K562 (cell line): Measurements from ENCODE around the gene LECT2. TPM values are rescaled to one million over a fixed set of nuclear protein-coding genes. Genes with fewer than 3 reads are reported as not detected.

ENCODE experiments used
- ATAC-seq: fragments of 200-7000 bp; cut with Tn5 transposase; 3 replicates; pipeline ENCODE4 v1.9.1; 2020; ENCODE audit warnings: moderate library complexity
- BruUV-seq: library from RNA; stranded (reverse); fragments of 400-500 nt; replicated peaks from 2 replicates; lab custom pipeline; 2021; lab: Mats Ljungman, UMichigan
- CTCF ChIA-PET: fragments of 300-600 bp; formaldehyde crosslinking; extraction: SDS; loops from one replicate; lab custom pipeline; 2021; ENCODE audit warnings: low intra/inter-chr PET ratio; lab: Yijun Ruan, JAX
- POLR2A ChIA-PET: fragments of 300-600, 350-650 bp; sonication (Branson Sonifier 250); formaldehyde crosslinking; extraction: SDS; loops from one replicate; lab custom pipeline; 2021; ENCODE audit warnings: antibody characterized with exemption, inconsistent platforms; lab: Yijun Ruan, JAX
- DNase-seq, 4 experiments: peaks; one replicate each; pipeline versions ENCODE4 v3.0.0 to v3.0.0-alpha.2; 2011 to 2018; ENCODE audit warnings: low spot score in 3 of 4, mixed read lengths in 3 of 4; ENCODE audit errors: extremely low read depth in 1 of 4
- FAIRE-seq: peaks from 2 replicates; lab custom pipeline; 2011; peaks lifted over from hg19 to GRCh38; lab: Jason Lieb, UNC
- H2AFZ ChIP-seq: 2 replicates; pipeline ENCODE4 v1.6.0; 2011; ENCODE audit warnings: low read depth, low read length, control low read depth, inconsistent platforms
- H3K27ac ChIP-seq: fragments of 200-600 bp; 3 replicates; pipeline ENCODE4 v1.8.0; 2011; ENCODE audit warnings: low read depth, mild to moderate bottlenecking, control low read depth, inconsistent platforms, low read length, moderate library complexity, mixed read lengths; ENCODE audit errors: extremely low read depth
- H3K27me3 ChIP-seq, 2 experiments: fragments of 300-600 bp in 1 of 2; 2 replicates in 1 of 2; 3 replicates in 1 of 2; pipeline versions ENCODE4 v1.6.0 to v1.8.0; 2011; ENCODE audit warnings: inconsistent platforms in 2 of 2, low read length in 2 of 2, mild to moderate bottlenecking in 1 of 2, mixed read lengths in 1 of 2, moderate library complexity in 1 of 2; ENCODE audit not compliant: control insufficient read depth in 2 of 2, insufficient read depth in 2 of 2
- H3K36me3 ChIP-seq: fragments of 300-600 bp; 3 replicates; pipeline ENCODE4 v1.8.0; 2011; ENCODE audit warnings: mild to moderate bottlenecking, low read length, inconsistent platforms; ENCODE audit not compliant: control insufficient read depth, insufficient read depth
- H3K4me1 ChIP-seq, 2 experiments: fragments of 200-600 bp in 1 of 2; replicated peaks in 1 of 2; 2 replicates in 1 of 2; 3 replicates in 1 of 2; pipeline versions ENCODE4 v1.5.1 to v1.8.0; 2011; ENCODE audit warnings: inconsistent platforms in 2 of 2, low read length in 2 of 2, mild to moderate bottlenecking in 1 of 2, mixed read lengths in 1 of 2, moderate library complexity in 1 of 2; ENCODE audit not compliant: control insufficient read depth in 2 of 2, insufficient read depth in 2 of 2
- H3K4me2 ChIP-seq: 2 replicates; pipeline ENCODE4 v1.6.1; 2011; ENCODE audit warnings: low read length, control low read depth, inconsistent platforms, mixed read lengths; ENCODE audit not compliant: insufficient read depth
- H3K4me3 ChIP-seq: fragments of 200-600 bp; sonication (generic), shearing (Covaris generic); 2 replicates; pipeline ENCODE4 v1.5.1; 2016; ENCODE audit warnings: control low read depth, inconsistent platforms
- H3K79me2 ChIP-seq: fragments of 200-600 bp; 3 replicates; pipeline ENCODE4 v1.8.0; 2011; ENCODE audit warnings: low read length, inconsistent platforms; ENCODE audit not compliant: control insufficient read depth, insufficient read depth
- H3K9ac ChIP-seq, 2 experiments: 2 replicates each; pipeline versions ENCODE4 v1.6.0 to v1.6.1; 2011; ENCODE audit warnings: low read depth in 2 of 2, low read length in 2 of 2, control low read depth in 1 of 2, inconsistent platforms in 1 of 2, mild to moderate bottlenecking in 1 of 2, mixed read lengths in 1 of 2; ENCODE audit not compliant: insufficient read depth in 1 of 2
- H3K9me1 ChIP-seq: one replicate; pipeline ENCODE4 v1.6.0; 2011; ENCODE audit warnings: inconsistent platforms, mild to moderate bottlenecking, low read length, moderate library complexity; ENCODE audit not compliant: control insufficient read depth, insufficient read depth
- H3K9me3 ChIP-seq: replicated peaks from 2 replicates; pipeline ENCODE4 v1.5.1; 2011; ENCODE audit warnings: low read depth, low read length, inconsistent platforms; ENCODE audit not compliant: control insufficient read depth, insufficient read depth
- H4K20me1 ChIP-seq: replicated peaks from 2 replicates; pipeline ENCODE4 v1.6.1; 2011; ENCODE audit warnings: low read length, inconsistent platforms, mixed read lengths; ENCODE audit not compliant: control insufficient read depth, insufficient read depth
- DMBX1 ChIP-seq: fragments of 250-450 bp; sonication (Bioruptor Pico); IDR thresholded peaks from 2 replicates; pipeline ENCODE4 v1.8.0; 2022; ENCODE audit warnings: inconsistent platforms, mild to moderate bottlenecking, moderate library complexity, borderline replicate concordance
- FOS ChIP-seq: IDR thresholded peaks from 3 replicates; pipeline ENCODE4 v1.6.1; 2011; ENCODE audit not compliant: insufficient read length; ENCODE audit errors: extremely low read depth
- IRF2 ChIP-seq: sonication (generic); formaldehyde crosslinking; IDR thresholded peaks from 2 replicates; pipeline ENCODE4 v1.8.1; 2022; ENCODE audit warnings: mild to moderate bottlenecking, missing genetic modification reagents
- NUFIP1 ChIP-seq: fragments of 450-650 bp; IDR thresholded peaks from 2 replicates; pipeline ENCODE4 v1.6.1; 2018; ENCODE audit not compliant: partially characterized antibody
- ZNF232 ChIP-seq: sonication (generic); formaldehyde crosslinking; IDR thresholded peaks from 2 replicates; pipeline ENCODE4 v1.8.0; 2022; ENCODE audit warnings: mild to moderate bottlenecking, missing genetic modification reagents
- ZNF57 ChIP-seq: fragments of 450-650 bp; formaldehyde crosslinking; IDR thresholded peaks from 2 replicates; pipeline ENCODE4 v1.4.0; 2020; ENCODE audit warnings: mild to moderate bottlenecking, moderate library complexity
- WGBS: fragments of 100-300 bp; shearing (Covaris generic); methylation state at CpG from one replicate; pipeline ENCODE4 v1.1.6; 2016; ENCODE audit warnings: low coverage, mixed read lengths; ENCODE audit not compliant: insufficient coverage; ENCODE audit errors: missing lambda C conversion rate; 5-methylcytosine and 5-hydroxymethylcytosine counted together
- in situ Hi-C: fragments of 300-500 bp; cut with MboI; formaldehyde crosslinking; loops from 4 replicates; pipeline ENCODE4 v1.15.0; 2018; ENCODE audit warnings: inconsistent platforms, mixed read lengths
- intact Hi-C: fragments of 100-400 bp; cut with micrococcal nuclease; formaldehyde crosslinking; loops from 2 replicates; pipeline ENCODE4 v1.14.2; 2022
- polyA plus RNA-seq, 8 experiments: library from polyadenylated mRNA; depleted of rRNA in 4 of 8; stranded (reverse) in 5 of 8; unstranded in 3 of 8; fragments of >200 nt; fragmentation: Nextera tagmentation in 2 of 8; fragmentation: Illumina TruSeq in 1 of 8; extraction: Ambion mirVana in 2 of 8; extraction: Trizol in 1 of 8; gene quantifications; 2 replicates each; pipeline versions ENCODE4 v1.2.1 to v1.2.3, GENCODE V29; 2011 to 2014; ENCODE audit warnings: inconsistent platforms in 1 of 8, missing spikeins in 1 of 8
- total RNA-seq, 7 experiments: library from RNA; depleted of rRNA in 6 of 7; stranded (reverse); fragments of >200 nt in 6 of 7; fragmentation: Illumina TruSeq in 2 of 7; extraction: Trizol in 2 of 7; gene quantifications; 2 replicates each; pipeline versions ENCODE4 v1.2.1 to v1.2.3, GENCODE V29; 2011 to 2021; ENCODE audit warnings: low replicate concordance in 1 of 7
- TF ChIP-seq, protein P1 (sequence below): fragments of 250-450 bp; sonication (Bioruptor Pico); IDR thresholded peaks from 2 replicates; pipeline ENCODE4 v1.5.0; 2020; ENCODE audit warnings: mild to moderate bottlenecking, borderline replicate concordance
- TF ChIP-seq, protein P2 (sequence below): sonication (generic); formaldehyde crosslinking; IDR thresholded peaks from 2 replicates; pipeline ENCODE4 v1.8.0; 2022; ENCODE audit warnings: missing genetic modification reagents, mild to moderate bottlenecking, borderline replicate concordance

The LECT2 gene
- total and polyA plus RNA-seq, 9 of the 15 experiments (the other 6 are each of a cell fraction or from before 2014, with no cell fraction given) = not detected

DNA sequence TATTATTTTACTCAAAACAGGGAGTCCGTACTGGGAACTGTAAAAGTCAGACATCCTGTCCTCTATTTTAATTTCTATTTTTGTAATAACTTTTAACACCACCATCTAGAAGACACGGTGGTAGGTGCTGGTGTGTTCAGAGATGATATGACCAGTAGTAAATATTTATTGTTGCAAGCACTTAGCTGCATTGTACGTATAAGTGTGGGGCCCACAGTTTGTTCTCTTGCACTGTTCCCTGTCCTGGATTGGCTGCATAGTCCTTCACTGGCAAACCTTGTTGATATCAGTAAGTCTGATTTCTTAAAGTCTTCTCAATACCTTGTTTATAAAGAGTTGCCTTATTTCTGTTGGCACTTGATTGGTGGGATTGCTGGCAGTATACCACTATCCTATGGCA, 34.6 kb downstream of the LECT2 start (continued):
- TF ChIP-seq, protein P1, sequence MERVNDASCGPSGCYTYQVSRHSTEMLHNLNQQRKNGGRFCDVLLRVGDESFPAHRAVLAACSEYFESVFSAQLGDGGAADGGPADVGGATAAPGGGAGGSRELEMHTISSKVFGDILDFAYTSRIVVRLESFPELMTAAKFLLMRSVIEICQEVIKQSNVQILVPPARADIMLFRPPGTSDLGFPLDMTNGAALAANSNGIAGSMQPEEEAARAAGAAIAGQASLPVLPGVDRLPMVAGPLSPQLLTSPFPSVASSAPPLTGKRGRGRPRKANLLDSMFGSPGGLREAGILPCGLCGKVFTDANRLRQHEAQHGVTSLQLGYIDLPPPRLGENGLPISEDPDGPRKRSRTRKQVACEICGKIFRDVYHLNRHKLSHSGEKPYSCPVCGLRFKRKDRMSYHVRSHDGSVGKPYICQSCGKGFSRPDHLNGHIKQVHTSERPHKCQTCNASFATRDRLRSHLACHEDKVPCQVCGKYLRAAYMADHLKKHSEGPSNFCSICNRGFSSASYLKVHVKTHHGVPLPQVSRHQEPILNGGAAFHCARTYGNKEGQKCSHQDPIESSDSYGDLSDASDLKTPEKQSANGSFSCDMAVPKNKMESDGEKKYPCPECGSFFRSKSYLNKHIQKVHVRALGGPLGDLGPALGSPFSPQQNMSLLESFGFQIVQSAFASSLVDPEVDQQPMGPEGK (CRISPR knock-in tag) = no peak
- TF ChIP-seq ZNF232 (CRISPR knock-in tag) (no peak), FOS (no peak), IRF2 (CRISPR knock-in tag) (no peak), ZNF57 (CRISPR knock-in tag) (no peak), DMBX1 (CRISPR knock-in tag) (no peak)
- TF ChIP-seq, protein P2, sequence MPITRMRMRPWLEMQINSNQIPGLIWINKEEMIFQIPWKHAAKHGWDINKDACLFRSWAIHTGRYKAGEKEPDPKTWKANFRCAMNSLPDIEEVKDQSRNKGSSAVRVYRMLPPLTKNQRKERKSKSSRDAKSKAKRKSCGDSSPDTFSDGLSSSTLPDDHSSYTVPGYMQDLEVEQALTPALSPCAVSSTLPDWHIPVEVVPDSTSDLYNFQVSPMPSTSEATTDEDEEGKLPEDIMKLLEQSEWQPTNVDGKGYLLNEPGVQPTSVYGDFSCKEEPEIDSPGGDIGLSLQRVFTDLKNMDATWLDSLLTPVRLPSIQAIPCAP (CRISPR knock-in tag) = no peak

DNA sequence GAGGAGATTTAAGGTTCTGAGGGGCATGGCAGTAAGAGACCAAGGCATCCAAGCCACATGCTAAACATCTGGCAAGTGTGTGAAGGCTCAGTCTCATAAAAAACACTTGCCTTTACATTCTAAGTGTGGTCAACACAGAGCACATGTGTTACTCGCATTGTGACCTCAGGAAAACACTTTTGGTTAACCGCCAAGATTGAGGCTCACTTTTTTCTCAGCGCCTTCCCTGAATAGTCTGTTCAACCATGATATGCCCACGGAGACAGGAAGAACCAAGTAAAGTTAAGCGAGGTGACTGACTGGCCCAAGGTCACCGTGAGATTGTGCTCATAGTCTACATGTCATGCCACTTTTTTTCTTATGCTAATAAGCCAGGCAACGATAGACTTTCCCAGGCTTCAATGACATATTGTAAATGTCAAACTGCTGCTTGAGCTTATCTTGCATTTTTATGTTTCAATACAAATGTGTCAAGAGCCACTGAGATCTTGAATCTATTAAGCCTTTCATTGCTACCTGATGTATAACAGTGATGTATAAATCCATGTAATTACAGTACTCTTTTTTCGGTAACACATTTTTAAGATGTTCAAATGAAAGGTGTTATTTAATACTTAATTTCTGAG, 38.0 kb downstream of the LECT2 start:
- no peak for DNase-seq
- in situ Hi-C loops = no loop called here
- FAIRE-seq = no peak
- no peak overlapping the region for H3K4me2 ChIP-seq
- ChIA-PET POLR2A (no interaction called here), CTCF (no interaction called here)
- no peak overlapping the region for H2AFZ ChIP-seq
- H3K27ac ChIP-seq = no peak overlapping the region
- H4K20me1 ChIP-seq = no peaks in the 10 kb centered on the region
- no peaks in the 10 kb centered on the region for H3K4me1 ChIP-seq
- H3K79me2 ChIP-seq = no peaks in the 10 kb centered on the region
- WGBS = 0% methylated on average over 8 of the region's 8 CpGs
- H3K36me3 ChIP-seq = no peaks in the 10 kb centered on the region
- no peaks in the 10 kb centered on the region for H3K9me3 ChIP-seq
- TF ChIP-seq NUFIP1 = no peak
- TF ChIP-seq, all 486 proteins: peak for 0
- no peak for ATAC-seq
- no peak overlapping the region for H3K9ac ChIP-seq
- H3K27me3 ChIP-seq = peaks cover 8 to 15% of the 10 kb centered on the region in 2 experiments; a peak in 2 of 5 replicates
- intact Hi-C loops = no loop called here
- H3K9me1 ChIP-seq = no peaks in the 10 kb centered on the region
- H3K4me3 ChIP-seq = no peak overlapping the region
- BruUV-seq = no TSS peak
